GM19035 (cell line): Measurements from ENCODE around the gene BATF3.

Experiments
- ATAC-seq: cut with Tn5 transposase; IDR thresholded peaks from one replicate; pipeline ENCODE4 v1.9.1; 2021; ENCODE audit not compliant: unreplicated experiment

The BATF3 gene

DNA sequence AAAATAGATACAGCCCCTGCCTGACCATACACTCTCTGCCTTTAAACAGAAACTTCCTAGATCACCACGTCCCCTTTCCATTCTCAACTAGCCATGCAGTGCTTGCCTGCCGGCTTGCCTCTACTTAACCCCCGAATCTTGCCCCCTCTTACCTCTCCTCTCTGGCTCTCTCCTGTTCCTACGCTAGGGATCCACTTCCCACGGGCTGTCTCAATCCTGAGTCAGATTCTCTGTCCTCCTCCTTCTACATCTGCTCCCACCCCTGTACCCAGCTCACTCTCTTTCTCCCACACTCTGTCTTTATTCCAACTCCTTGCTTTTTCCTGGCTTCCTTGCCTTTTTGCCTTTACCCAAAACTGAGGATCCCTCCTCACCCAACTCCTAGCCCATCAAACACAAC is 61.7 kb downstream of the BATF3 start:
- ATAC-seq, result no peak
